GM12878 (cell line): ENCODE data around the gene ADAM15.

Experiments
- CEBPB ChIP-seq, 2 experiments: fragments of 150-350 bp in 1 of 2; IDR thresholded peaks; 2 replicates each; pipeline ENCODE4 v1.6.1; 2012 to 2014; ENCODE audit warnings: low read depth in 2 of 2, low read length in 2 of 2, borderline replicate concordance in 1 of 2, inconsistent platforms in 1 of 2
- EZH2 ChIP-seq: IDR thresholded peaks from 2 replicates; pipeline ENCODE4 v1.6.1; 2012; ENCODE audit warnings: low read depth, mild to moderate bottlenecking, control low read depth, inconsistent platforms, low read length, borderline replicate concordance; ENCODE audit not compliant: control insufficient read depth
- JUND ChIP-seq: IDR thresholded peaks from 2 replicates; pipeline ENCODE4 v1.6.1; 2012; ENCODE audit warnings: low read depth, mild to moderate bottlenecking, low read length, improper control_type of control experiment, moderate library complexity
- NFYB ChIP-seq: IDR thresholded peaks from 2 replicates; pipeline ENCODE4 v1.6.1; 2011; ENCODE audit warnings: low read depth, mild to moderate bottlenecking, low read length, improper control_type of control experiment, moderate library complexity; ENCODE audit not compliant: insufficient read depth
- POLR2A ChIP-seq: IDR thresholded peaks from 2 replicates; pipeline ENCODE4 v1.6.1; 2011; ENCODE audit warnings: low read depth, mild to moderate bottlenecking, low read length
- RFX5 ChIP-seq: IDR thresholded peaks from 2 replicates; pipeline ENCODE4 v1.6.1; 2011; ENCODE audit warnings: low read depth, low read length, improper control_type of control experiment
- SIN3A ChIP-seq: IDR thresholded peaks from 2 replicates; pipeline ENCODE4 v1.6.1; 2012; ENCODE audit warnings: low read depth, low read length, improper control_type of control experiment
- SMC3 ChIP-seq: IDR thresholded peaks from 2 replicates; pipeline ENCODE4 v1.6.1; 2011; ENCODE audit warnings: low read length, improper control_type of control experiment, borderline replicate concordance
- SREBF1 ChIP-seq: IDR thresholded peaks from 2 replicates; pipeline ENCODE4 v1.6.1; 2012; ENCODE audit warnings: mild to moderate bottlenecking, low read length
- TCF12 ChIP-seq: IDR thresholded peaks from 2 replicates; pipeline ENCODE4 v1.6.1; 2011; ENCODE audit warnings: low read depth, mild to moderate bottlenecking, low read length
- TF ChIP-seq, protein P1 (sequence below), 3 experiments: IDR thresholded peaks in 2 of 3; conservative IDR thresholded peaks in 1 of 3; 2 replicates each; pipeline ENCODE4 v1.5.1; 2011; ENCODE audit warnings: low read depth in 3 of 3, low read length in 3 of 3, mild to moderate bottlenecking in 3 of 3, control low read depth in 2 of 3, moderate library complexity in 2 of 3, inconsistent platforms in 1 of 3, mixed read lengths in 1 of 3; ENCODE audit not compliant: control insufficient read depth in 2 of 3, insufficient read depth in 1 of 3; ENCODE audit errors: extremely low read depth in 1 of 3
- TF ChIP-seq, protein P2 (sequence below): IDR thresholded peaks from 2 replicates; pipeline ENCODE4 v1.6.1; 2012; ENCODE audit warnings: low read depth, low read length, improper control_type of control experiment
- TF ChIP-seq, protein P3 (sequence below): fragments of 450-650 bp; IDR thresholded peaks from 2 replicates; pipeline ENCODE4 v1.6.1; 2016; ENCODE audit warnings: mild to moderate bottlenecking, moderate library complexity, borderline replicate concordance

DNA sequence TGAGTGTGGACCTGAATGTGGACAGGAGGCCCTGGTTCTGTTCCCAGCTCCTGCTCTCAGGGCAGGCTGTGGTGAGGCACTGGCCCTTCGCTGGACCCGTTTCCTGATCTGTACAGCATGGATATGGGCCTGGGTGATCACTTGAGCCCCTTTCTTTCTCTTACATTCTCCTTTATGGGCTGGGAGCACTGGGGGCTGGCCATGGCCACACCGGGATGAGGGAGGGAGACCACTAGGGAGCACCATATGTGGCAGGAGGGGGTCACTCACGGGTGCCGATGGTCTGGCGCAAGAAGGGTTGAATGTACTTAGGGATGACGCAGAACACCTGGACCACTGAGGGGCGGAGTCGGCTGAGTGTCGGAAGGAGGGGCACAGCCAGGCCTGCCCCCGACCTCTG, 20.2 kb upstream of the ADAM15 start:
- no peak for TF ChIP-seq JUND
- TF ChIP-seq, protein P1, sequence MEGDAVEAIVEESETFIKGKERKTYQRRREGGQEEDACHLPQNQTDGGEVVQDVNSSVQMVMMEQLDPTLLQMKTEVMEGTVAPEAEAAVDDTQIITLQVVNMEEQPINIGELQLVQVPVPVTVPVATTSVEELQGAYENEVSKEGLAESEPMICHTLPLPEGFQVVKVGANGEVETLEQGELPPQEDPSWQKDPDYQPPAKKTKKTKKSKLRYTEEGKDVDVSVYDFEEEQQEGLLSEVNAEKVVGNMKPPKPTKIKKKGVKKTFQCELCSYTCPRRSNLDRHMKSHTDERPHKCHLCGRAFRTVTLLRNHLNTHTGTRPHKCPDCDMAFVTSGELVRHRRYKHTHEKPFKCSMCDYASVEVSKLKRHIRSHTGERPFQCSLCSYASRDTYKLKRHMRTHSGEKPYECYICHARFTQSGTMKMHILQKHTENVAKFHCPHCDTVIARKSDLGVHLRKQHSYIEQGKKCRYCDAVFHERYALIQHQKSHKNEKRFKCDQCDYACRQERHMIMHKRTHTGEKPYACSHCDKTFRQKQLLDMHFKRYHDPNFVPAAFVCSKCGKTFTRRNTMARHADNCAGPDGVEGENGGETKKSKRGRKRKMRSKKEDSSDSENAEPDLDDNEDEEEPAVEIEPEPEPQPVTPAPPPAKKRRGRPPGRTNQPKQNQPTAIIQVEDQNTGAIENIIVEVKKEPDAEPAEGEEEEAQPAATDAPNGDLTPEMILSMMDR (IDR thresholded peaks at IDR 0.05 in 2 of 3, conservative IDR thresholded peaks at IDR 0.05 in 1 of 3; ENCODE audit: control insufficient read depth in 2 of 3, extremely low read depth in 1 of 3, insufficient read depth in 1 of 3, low read depth in 3 of 3, low read length in 3 of 3): no peak
- no peak for TF ChIP-seq NFYB
- TF ChIP-seq CEBPB (IDR thresholded peaks at IDR 0.05; ENCODE audit: borderline replicate concordance in 1 of 2, low read depth in 2 of 2, low read length in 2 of 2): no peak
- TF ChIP-seq TCF12: no peak
- TF ChIP-seq SIN3A: no peak
- no peak for TF ChIP-seq SMC3
- TF ChIP-seq POLR2A: no peak
- no peak for TF ChIP-seq SREBF1
- TF ChIP-seq, protein P2, sequence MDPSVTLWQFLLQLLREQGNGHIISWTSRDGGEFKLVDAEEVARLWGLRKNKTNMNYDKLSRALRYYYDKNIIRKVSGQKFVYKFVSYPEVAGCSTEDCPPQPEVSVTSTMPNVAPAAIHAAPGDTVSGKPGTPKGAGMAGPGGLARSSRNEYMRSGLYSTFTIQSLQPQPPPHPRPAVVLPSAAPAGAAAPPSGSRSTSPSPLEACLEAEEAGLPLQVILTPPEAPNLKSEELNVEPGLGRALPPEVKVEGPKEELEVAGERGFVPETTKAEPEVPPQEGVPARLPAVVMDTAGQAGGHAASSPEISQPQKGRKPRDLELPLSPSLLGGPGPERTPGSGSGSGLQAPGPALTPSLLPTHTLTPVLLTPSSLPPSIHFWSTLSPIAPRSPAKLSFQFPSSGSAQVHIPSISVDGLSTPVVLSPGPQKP: no peak
- TF ChIP-seq RFX5: no peak
- no peak for TF ChIP-seq EZH2
- TF ChIP-seq, protein P3, sequence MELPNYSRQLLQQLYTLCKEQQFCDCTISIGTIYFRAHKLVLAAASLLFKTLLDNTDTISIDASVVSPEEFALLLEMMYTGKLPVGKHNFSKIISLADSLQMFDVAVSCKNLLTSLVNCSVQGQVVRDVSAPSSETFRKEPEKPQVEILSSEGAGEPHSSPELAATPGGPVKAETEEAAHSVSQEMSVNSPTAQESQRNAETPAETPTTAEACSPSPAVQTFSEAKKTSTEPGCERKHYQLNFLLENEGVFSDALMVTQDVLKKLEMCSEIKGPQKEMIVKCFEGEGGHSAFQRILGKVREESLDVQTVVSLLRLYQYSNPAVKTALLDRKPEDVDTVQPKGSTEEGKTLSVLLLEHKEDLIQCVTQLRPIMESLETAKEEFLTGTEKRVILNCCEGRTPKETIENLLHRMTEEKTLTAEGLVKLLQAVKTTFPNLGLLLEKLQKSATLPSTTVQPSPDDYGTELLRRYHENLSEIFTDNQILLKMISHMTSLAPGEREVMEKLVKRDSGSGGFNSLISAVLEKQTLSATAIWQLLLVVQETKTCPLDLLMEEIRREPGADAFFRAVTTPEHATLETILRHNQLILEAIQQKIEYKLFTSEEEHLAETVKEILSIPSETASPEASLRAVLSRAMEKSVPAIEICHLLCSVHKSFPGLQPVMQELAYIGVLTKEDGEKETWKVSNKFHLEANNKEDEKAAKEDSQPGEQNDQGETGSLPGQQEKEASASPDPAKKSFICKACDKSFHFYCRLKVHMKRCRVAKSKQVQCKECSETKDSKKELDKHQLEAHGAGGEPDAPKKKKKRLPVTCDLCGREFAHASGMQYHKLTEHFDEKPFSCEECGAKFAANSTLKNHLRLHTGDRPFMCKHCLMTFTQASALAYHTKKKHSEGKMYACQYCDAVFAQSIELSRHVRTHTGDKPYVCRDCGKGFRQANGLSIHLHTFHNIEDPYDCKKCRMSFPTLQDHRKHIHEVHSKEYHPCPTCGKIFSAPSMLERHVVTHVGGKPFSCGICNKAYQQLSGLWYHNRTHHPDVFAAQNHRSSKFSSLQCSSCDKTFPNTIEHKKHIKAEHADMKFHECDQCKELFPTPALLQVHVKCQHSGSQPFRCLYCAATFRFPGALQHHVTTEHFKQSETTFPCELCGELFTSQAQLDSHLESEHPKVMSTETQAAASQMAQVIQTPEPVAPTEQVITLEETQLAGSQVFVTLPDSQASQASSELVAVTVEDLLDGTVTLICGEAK: no peak
